SU-DHL-6 (cell line): Measurements from ENCODE around the gene PDGFRA.

Experiments used
- H2AFZ ChIP-seq: fragments of 200-600 bp; sonication (generic); 2 replicates; pipeline ENCODE4 v1.6.1; 2014; ENCODE audit warnings: low read depth, mild to moderate bottlenecking, moderate library complexity, mixed read lengths, antibody characterized with exemption, low read length; ENCODE audit not compliant: severe bottlenecking
- H3F3A ChIP-seq: fragments of 200-600 bp; shearing (Covaris generic); 2 replicates; pipeline ENCODE4 v1.6.0; 2016; ENCODE audit warnings: antibody characterized with exemption, mild to moderate bottlenecking; ENCODE audit not compliant: insufficient read depth
- H3K27ac ChIP-seq: fragments of 200-600 bp; sonication (generic); 2 replicates; pipeline ENCODE4 v1.5.1; 2016; ENCODE audit warnings: low read depth, mild to moderate bottlenecking, low read length, moderate library complexity, mixed read lengths
- H3K27me3 ChIP-seq: fragments of 200-600 bp; sonication (generic), shearing (Covaris generic); 2 replicates; pipeline ENCODE4 v1.6.0; 2014; ENCODE audit warnings: mild to moderate bottlenecking, low read length
- H3K36me3 ChIP-seq: fragments of 200-600 bp; sonication (generic); 2 replicates; pipeline ENCODE4 v1.6.1; 2014; ENCODE audit warnings: mild to moderate bottlenecking, low read length, mixed read lengths
- H3K4me2 ChIP-seq: fragments of 300-600, 200-600 bp; shearing (Covaris generic), sonication (generic); 2 replicates; pipeline ENCODE4 v1.6.0; 2014; ENCODE audit warnings: low read length, low read depth, mild to moderate bottlenecking; ENCODE audit not compliant: poor library complexity, severe bottlenecking
- H3K4me3 ChIP-seq: fragments of 200-600 bp; sonication (generic); 2 replicates; pipeline ENCODE4 v1.5.1; 2014; ENCODE audit warnings: antibody characterized with exemption, low read length, mild to moderate bottlenecking, mixed read lengths; ENCODE audit not compliant: insufficient read depth, poor library complexity, severe bottlenecking
- H3K79me2 ChIP-seq: fragments of 200-600 bp; sonication (generic); 2 replicates; pipeline ENCODE4 v1.6.1; 2014; ENCODE audit warnings: mild to moderate bottlenecking, low read length, moderate library complexity; ENCODE audit not compliant: insufficient read depth
- H3K9ac ChIP-seq: fragments of 200-600 bp; sonication (generic); 2 replicates; pipeline ENCODE4 v1.7.0; 2014; ENCODE audit warnings: mild to moderate bottlenecking, low read length
- H3K9me2 ChIP-seq: fragments of 200-600 bp; sonication (generic); replicated peaks from 2 replicates; pipeline ENCODE4 v1.6.1; 2014; ENCODE audit warnings: low read length; ENCODE audit not compliant: insufficient read depth
- H3K9me3 ChIP-seq: fragments of 200-600 bp; sonication (generic); 2 replicates; pipeline ENCODE4 v1.6.1; 2014; ENCODE audit warnings: low read length, mixed read lengths; ENCODE audit not compliant: insufficient read depth
- H4K20me1 ChIP-seq: fragments of 200-600 bp; sonication (generic); 2 replicates; pipeline ENCODE4 v1.6.1; 2014; ENCODE audit warnings: low read depth, mild to moderate bottlenecking, antibody characterized with exemption, low read length, moderate library complexity, mixed read lengths
- CTCF ChIP-seq: fragments of 200-600 bp; sonication (generic); IDR thresholded peaks from one replicate; pipeline ENCODE4 v1.5.1; 2017; ENCODE audit warnings: antibody characterized with exemption, mild to moderate bottlenecking, low read length, moderate library complexity; ENCODE audit not compliant: insufficient read depth, poor library complexity, severe bottlenecking
- EZH2phosphoT487 ChIP-seq: fragments of 200-600 bp; sonication (generic), shearing (Covaris generic); conservative IDR thresholded peaks from 2 replicates; pipeline ENCODE4 v1.6.1; 2018; ENCODE audit warnings: mild to moderate bottlenecking, antibody characterized with exemption, low read length, moderate library complexity, mixed read lengths

PDGFRA gene

DNA sequence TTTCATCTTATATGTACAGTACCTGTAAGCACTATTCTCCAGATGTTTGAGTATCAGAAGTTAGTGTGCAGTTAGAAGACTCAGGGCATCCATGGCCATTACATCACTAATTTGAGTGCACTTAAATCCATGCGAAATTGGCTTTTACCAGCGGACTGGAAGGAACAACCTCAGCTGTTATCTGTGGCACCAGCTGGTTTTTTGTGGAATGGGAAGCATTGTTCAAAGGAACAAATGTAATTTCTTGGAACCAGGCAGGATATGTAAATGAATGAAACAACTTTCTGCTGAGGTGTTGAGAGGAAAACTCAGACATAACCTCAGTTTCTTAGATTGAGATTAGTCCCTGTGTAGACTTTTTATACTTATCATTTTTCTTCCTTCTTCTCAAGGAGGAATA lies 60.2 kb downstream of the PDGFRA start:
- Histone ChIP-seq H3K36me3 (no peaks in the 10 kb centered on the region), H3K9ac (no peak overlapping the region), H3K4me2 (no peak overlapping the region), H3K9me2 (no peaks in the 10 kb centered on the region), H3K4me3 (no peak overlapping the region), H3K79me2 (no peaks in the 10 kb centered on the region), H3K27ac (no peak overlapping the region), H3F3A (no peaks in the 10 kb centered on the region), H3K9me3 (no peaks in the 10 kb centered on the region), H2AFZ (no peak overlapping the region), H4K20me1 (no peaks in the 10 kb centered on the region), H3K27me3 (no peaks in the 10 kb centered on the region)
- TF ChIP-seq CTCF = no peak
- TF ChIP-seq EZH2phosphoT487 = no peak

GRCh38 chr4:54290980-54291379 lies 61.9 kb downstream of the PDGFRA start:
- no peak overlapping the region for H2AFZ ChIP-seq
- no peaks in the 10 kb centered on the region for H3K36me3 ChIP-seq
- H3K27ac ChIP-seq = no peak overlapping the region
- H3K4me2 ChIP-seq = no peak overlapping the region
- no peaks in the 10 kb centered on the region for H3K9me2 ChIP-seq
- no peaks in the 10 kb centered on the region for H4K20me1 ChIP-seq
- no peaks in the 10 kb centered on the region for H3K79me2 ChIP-seq
- no peaks in the 10 kb centered on the region for H3F3A ChIP-seq
- H3K4me3 ChIP-seq = no peak overlapping the region
- no peak for TF ChIP-seq EZH2phosphoT487
- TF ChIP-seq CTCF = no peak
- no peaks in the 10 kb centered on the region for H3K9me3 ChIP-seq
- no peaks in the 10 kb centered on the region for H3K27me3 ChIP-seq
- H3K9ac ChIP-seq = no peak overlapping the region

DNA sequence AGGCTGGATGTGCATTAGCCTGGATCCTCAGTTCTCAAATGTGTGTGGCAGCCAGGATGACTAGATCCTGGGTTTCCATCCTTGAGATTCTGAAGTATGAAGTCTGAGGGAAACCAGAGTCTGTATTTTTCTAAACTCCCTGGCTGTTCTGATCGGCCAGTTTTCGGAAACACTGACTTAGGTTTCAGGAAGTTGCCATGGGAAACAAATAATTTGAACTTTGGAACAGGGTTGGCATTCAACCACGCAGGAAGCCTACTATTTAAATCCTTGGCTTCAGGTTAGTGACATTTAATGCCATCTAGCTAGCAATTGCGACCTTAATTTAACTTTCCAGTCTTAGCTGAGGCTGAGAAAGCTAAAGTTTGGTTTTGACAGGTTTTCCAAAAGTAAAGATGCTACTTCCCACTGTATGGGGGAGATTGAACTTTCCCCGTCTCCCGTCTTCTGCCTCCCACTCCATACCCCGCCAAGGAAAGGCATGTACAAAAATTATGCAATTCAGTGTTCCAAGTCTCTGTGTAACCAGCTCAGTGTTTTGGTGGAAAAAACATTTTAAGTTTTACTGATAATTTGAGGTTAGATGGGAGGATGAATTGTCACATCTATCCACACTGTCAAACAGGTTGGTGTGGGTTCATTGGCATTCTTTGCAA lies 67.6 kb downstream of the PDGFRA start:
- H3K9me3 ChIP-seq = no peaks in the 10 kb centered on the region
- H2AFZ ChIP-seq = no peak overlapping the region
- no peak overlapping the region for H3K4me2 ChIP-seq
- H3K79me2 ChIP-seq = no peaks in the 10 kb centered on the region
- TF ChIP-seq EZH2phosphoT487 (no peak), CTCF (no peak)
- no peaks in the 10 kb centered on the region for H3K27me3 ChIP-seq
- H4K20me1 ChIP-seq = no peaks in the 10 kb centered on the region
- H3K36me3 ChIP-seq = no peaks in the 10 kb centered on the region
- H3K27ac ChIP-seq = no peak overlapping the region
- H3K9ac ChIP-seq = no peak overlapping the region
- H3K9me2 ChIP-seq = no peaks in the 10 kb centered on the region
- no peak overlapping the region for H3K4me3 ChIP-seq
- H3F3A ChIP-seq = no peaks in the 10 kb centered on the region

DNA sequence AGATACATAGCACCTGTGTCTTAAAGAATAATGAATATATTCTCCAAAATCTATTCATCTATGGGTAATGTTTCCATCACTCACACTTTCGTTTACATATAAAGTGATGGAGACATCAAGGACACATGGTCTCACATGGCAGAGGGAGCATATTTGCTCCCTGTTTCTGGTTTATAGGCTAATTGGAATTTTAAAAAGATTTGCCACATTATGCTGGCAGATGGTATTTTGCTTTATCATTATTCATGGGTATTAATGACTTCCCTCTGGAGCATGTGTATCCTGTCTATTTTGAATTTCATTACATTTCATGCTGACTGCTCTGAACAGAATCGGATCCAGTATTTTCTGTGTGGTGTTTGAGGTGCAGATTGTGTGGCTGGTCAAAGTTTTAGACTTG lies 79.0 kb downstream of the PDGFRA start:
- TF ChIP-seq EZH2phosphoT487 (no peak), CTCF (no peak)
- H3K27ac ChIP-seq = no peak overlapping the region

More for the DNA sequence above, 79.0 kb downstream of the PDGFRA start:
- Histone ChIP-seq H3K27me3 (no peaks in the 10 kb centered on the region), H3K36me3 (no peaks in the 10 kb centered on the region), H4K20me1 (no peaks in the 10 kb centered on the region), H3K9me3 (no peaks in the 10 kb centered on the region), H3F3A (no peaks in the 10 kb centered on the region), H3K9me2 (no peaks in the 10 kb centered on the region), H3K9ac (no peak overlapping the region), H2AFZ (no peak overlapping the region), H3K4me2 (no peak overlapping the region), H3K79me2 (no peaks in the 10 kb centered on the region), H3K4me3 (no peak overlapping the region)
